Measurements from ENCODE around the gene NPFFR1.

DNA sequence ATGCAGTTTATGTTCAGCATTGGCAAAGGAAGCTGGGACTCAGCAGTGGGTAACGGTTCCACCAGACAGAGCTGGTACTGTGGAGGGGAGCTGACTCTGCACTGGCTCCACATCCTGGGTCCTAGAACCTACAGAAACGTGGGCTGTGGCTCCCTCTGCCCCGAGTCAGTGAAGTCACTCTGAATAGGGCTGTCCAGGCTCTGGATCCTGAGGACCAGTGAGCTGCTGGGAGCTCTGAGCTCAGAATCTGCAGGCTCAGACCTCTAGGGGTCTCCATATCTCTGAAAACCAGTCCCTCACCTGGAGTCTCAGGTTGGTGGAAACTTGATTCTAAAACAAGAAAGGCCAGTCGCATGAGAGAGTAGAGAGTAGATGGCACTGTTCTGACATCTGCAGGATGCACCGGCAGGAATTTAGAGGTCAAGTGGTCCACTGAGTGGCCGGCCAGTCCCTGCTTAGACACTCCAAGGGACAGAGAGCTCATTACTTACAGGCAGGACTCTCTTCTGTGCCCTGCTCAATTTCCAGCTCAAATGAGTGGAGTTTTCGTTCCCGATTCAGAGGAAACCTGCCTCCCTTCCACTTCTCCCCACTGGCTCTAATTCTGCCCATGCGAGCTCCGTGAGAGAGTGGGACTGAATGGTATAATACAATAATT lies 18.6 kb downstream of the NPFFR1 start:
- TF ChIP-seq, protein P1, sequence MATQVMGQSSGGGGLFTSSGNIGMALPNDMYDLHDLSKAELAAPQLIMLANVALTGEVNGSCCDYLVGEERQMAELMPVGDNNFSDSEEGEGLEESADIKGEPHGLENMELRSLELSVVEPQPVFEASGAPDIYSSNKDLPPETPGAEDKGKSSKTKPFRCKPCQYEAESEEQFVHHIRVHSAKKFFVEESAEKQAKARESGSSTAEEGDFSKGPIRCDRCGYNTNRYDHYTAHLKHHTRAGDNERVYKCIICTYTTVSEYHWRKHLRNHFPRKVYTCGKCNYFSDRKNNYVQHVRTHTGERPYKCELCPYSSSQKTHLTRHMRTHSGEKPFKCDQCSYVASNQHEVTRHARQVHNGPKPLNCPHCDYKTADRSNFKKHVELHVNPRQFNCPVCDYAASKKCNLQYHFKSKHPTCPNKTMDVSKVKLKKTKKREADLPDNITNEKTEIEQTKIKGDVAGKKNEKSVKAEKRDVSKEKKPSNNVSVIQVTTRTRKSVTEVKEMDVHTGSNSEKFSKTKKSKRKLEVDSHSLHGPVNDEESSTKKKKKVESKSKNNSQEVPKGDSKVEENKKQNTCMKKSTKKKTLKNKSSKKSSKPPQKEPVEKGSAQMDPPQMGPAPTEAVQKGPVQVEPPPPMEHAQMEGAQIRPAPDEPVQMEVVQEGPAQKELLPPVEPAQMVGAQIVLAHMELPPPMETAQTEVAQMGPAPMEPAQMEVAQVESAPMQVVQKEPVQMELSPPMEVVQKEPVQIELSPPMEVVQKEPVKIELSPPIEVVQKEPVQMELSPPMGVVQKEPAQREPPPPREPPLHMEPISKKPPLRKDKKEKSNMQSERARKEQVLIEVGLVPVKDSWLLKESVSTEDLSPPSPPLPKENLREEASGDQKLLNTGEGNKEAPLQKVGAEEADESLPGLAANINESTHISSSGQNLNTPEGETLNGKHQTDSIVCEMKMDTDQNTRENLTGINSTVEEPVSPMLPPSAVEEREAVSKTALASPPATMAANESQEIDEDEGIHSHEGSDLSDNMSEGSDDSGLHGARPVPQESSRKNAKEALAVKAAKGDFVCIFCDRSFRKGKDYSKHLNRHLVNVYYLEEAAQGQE (IDR thresholded peaks at IDR 0.05; ENCODE audit: insufficient replicate concordance, low read depth), result no peak
- TF ChIP-seq CTCF (IDR thresholded peaks at IDR 0.05; ENCODE audit: insufficient read depth, low read length), result no peak
